Activated T-cell treated with anti-CD3 and anti-CD28 coated beads, Interleukin-2, amount 50 U/mL, for 1 hour (primary cell): Measurements from ENCODE around the gene GASK1A.
A peak's percentile ranks its signal among the peaks of the same experiment; 100 is the strongest.
"Not testable (repeated sequence)": the region's sequence is repeated elsewhere in the genome, so short reads cannot be mapped to it uniquely, and the experiment has no call there.

Experiments
- DNase-seq: peaks from one replicate; pipeline ENCODE4 v3.0.0-alpha.2; 2020

Gene GASK1A

GRCh38 chr3:42979044-42979972, at the start of gene GASK1A:
TSS of gene GASK1A (plus strand) at chr3:42979311. CDS start at chr3:42979643, 332 bp downstream.
- DNase-seq = peak; percentile 29

- no peak for DNase-seq
These were observed 45.0 kb upstream of the GASK1A start for GRCh38 chr3:42934111-42934510.

- no peak for DNase-seq
These were observed 44.2 kb upstream of the GASK1A start for GRCh38 chr3:42934910-42935309.

GRCh38 chr3:42935472-42935871, 43.6 kb upstream of the GASK1A start:
- DNase-seq = no peak

- DNase-seq = no peak
These were observed 42.7 kb upstream of the GASK1A start for GRCh38 chr3:42936157-42936981.

GRCh38 chr3:42937334-42937733, 41.8 kb upstream of the GASK1A start:
- DNase-seq = no peak

- DNase-seq = no peak
These were observed 36.4 kb upstream of the GASK1A start for GRCh38 chr3:42942693-42943092.

GRCh38 chr3:42946050-42946449, 33.1 kb upstream of the GASK1A start:
- DNase-seq = no peak

- DNase-seq = no peak
These were observed 21.5 kb upstream of the GASK1A start for GRCh38 chr3:42957573-42957972.

- DNase-seq = no peak
These were observed 18.8 kb upstream of the GASK1A start for GRCh38 chr3:42960282-42960681.

GRCh38 chr3:42960786-42961185, 18.3 kb upstream of the GASK1A start:
- DNase-seq = no peak

GRCh38 chr3:42961633-42962032, 17.5 kb upstream of the GASK1A start:
- no peak for DNase-seq

GRCh38 chr3:42963269-42963668, 15.8 kb upstream of the GASK1A start:
- no peak for DNase-seq

GRCh38 chr3:42964266-42964665, 14.8 kb upstream of the GASK1A start:
- DNase-seq = no peak

- no peak for DNase-seq
These were observed 8.6 kb upstream of the GASK1A start for GRCh38 chr3:42970557-42970956.

GRCh38 chr3:42970976-42971772, 7.9 kb upstream of the GASK1A start:
- DNase-seq = no peak

- DNase-seq = not testable (repeated sequence)
These were observed 4.2 kb upstream of the GASK1A start for GRCh38 chr3:42974906-42975305.

GRCh38 chr3:42975456-42975855, 3.7 kb upstream of the GASK1A start:
- no peak for DNase-seq

- no peak for DNase-seq
These were observed 3.2 kb upstream of the GASK1A start for GRCh38 chr3:42975955-42976354.

- DNase-seq = no peak
These were observed 1.1 kb downstream of the GASK1A start for GRCh38 chr3:42980209-42980608.

GRCh38 chr3:42980909-42981308, 1.8 kb downstream of the GASK1A start:
- DNase-seq = no peak

- no peak for DNase-seq
These were observed 3.7 kb downstream of the GASK1A start for GRCh38 chr3:42982645-42983412.
